Activated CD4-positive, alpha-beta T cell treated with anti-CD3 and anti-CD28 coated beads for 36 hours (primary cell): ENCODE results near the gene ENPP6. TPM values are rescaled to one million over a fixed set of nuclear protein-coding genes. Genes with fewer than 3 reads are reported as not detected.

Experiments
- ATAC-seq: fragments of 200-7000 bp; cut with Tn5 transposase; one replicate; pipeline ENCODE4 v1.10.0; 2021; ENCODE audit warnings: mild to moderate bottlenecking, moderate library complexity
- CTCF ChIA-PET: fragments of 350-600 bp; sonication (Branson Sonifier 250); formaldehyde crosslinking; loops from one replicate; lab custom pipeline; 2021; ENCODE audit warnings: antibody characterized with exemption; lab: Charles Lee
- POLR2A ChIA-PET: fragments of 350-600 bp; sonication (Branson Sonifier 250); formaldehyde crosslinking; loops from one replicate; lab custom pipeline; 2021; ENCODE audit warnings: antibody characterized with exemption, inconsistent platforms; lab: Charles Lee
- DNase-seq: peaks from one replicate; pipeline ENCODE4 v3.0.0-alpha.2; 2020
- H3K27ac Mint-ChIP-seq: one replicate; pipeline ENCODE4 v1.8.0; 2021; ENCODE audit warnings: mixed read lengths
- H3K27me3 Mint-ChIP-seq: one replicate; pipeline ENCODE4 v1.8.0; 2021; ENCODE audit warnings: mixed read lengths
- H3K36me3 Mint-ChIP-seq: one replicate; pipeline ENCODE4 v1.8.0; 2021; ENCODE audit warnings: low read depth, mixed read lengths
- H3K4me1 Mint-ChIP-seq: one replicate; pipeline ENCODE4 v1.8.0; 2021; ENCODE audit warnings: mixed read lengths
- H3K4me3 Mint-ChIP-seq: one replicate; pipeline ENCODE4 v1.8.0; 2021; ENCODE audit warnings: mild to moderate bottlenecking, moderate library complexity, mixed read lengths
- H3K9me3 Mint-ChIP-seq: one replicate; pipeline ENCODE4 v1.8.0; 2021; ENCODE audit warnings: low read depth, mixed read lengths
- intact Hi-C, 2 experiments: fragments of 100-400 bp; cut with DNase I in 1 of 2; cut with micrococcal nuclease in 1 of 2; formaldehyde crosslinking; loops; one replicate each; pipeline versions ENCODE4 v1.14.2 to v1.15.1; 2022 to 2024; cut with DNase I, micrococcal nuclease
- total RNA-seq, 2 experiments: library from RNA; stranded (reverse); gene quantifications; one replicate each; pipeline ENCODE4 v1.2.3, GENCODE V29; 2021

ENPP6 gene
- total RNA-seq, 2 experiments from 2014 or later, result 0.05 TPM; not detected in 1

DNA sequence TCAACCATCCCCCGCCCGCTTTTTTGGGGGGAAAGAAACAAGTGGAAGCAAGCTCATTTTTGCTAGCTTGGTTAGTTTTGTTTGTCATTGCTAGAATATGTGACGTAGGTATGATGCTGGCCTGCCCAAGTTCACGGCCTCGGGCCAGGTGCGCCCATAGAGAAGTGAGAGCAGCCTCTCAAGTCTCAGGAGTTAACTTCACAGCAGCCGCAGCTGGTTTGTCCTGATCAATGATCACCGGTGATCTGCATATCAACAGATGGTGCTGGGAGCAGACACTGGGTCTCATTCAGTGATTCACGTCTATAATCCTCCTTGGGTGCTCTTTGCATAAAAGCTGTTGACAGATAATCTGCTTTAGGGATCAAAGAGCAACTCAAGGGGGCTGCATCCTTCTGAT is 50.1 kb downstream of the ENPP6 start:
- Mint-ChIP-seq H3K36me3 (no peaks in the 10 kb centered on the region), H3K27ac (no peak overlapping the region), H3K4me3 (no peak overlapping the region), H3K4me1 (peaks cover 2% of the 10 kb centered on the region), H3K27me3 (peaks cover 56% of the 10 kb centered on the region), H3K9me3 (no peaks in the 10 kb centered on the region)
- no peak for DNase-seq
- intact Hi-C loops, result no loop called here
- ChIA-PET POLR2A (no interaction called here), CTCF (interaction anchor here (0.6 to 1.9 kb wide), 10 partner anchors 9 to 319 kb away, joined by 3 to 6 read pairs (median 5); no protein-coding TSS in a partner anchor)
- ATAC-seq, result no peak

GRCh38 chr4:184166736-184167135 is 50.9 kb downstream of the ENPP6 start:
- Mint-ChIP-seq H3K36me3 (no peaks in the 10 kb centered on the region), H3K9me3 (no peaks in the 10 kb centered on the region), H3K4me3 (no peak overlapping the region), H3K4me1 (peaks cover 2% of the 10 kb centered on the region), H3K27ac (no peak overlapping the region), H3K27me3 (peaks cover 54% of the 10 kb centered on the region)
- DNase-seq, result no peak
- ChIA-PET CTCF (interaction anchor here (0.6 to 1.9 kb wide), 9 partner anchors 8 to 318 kb away, joined by 3 to 6 read pairs (median 5); no protein-coding TSS in a partner anchor), POLR2A (no interaction called here)
- no peak for ATAC-seq
- intact Hi-C loops, result no loop called here

DNA sequence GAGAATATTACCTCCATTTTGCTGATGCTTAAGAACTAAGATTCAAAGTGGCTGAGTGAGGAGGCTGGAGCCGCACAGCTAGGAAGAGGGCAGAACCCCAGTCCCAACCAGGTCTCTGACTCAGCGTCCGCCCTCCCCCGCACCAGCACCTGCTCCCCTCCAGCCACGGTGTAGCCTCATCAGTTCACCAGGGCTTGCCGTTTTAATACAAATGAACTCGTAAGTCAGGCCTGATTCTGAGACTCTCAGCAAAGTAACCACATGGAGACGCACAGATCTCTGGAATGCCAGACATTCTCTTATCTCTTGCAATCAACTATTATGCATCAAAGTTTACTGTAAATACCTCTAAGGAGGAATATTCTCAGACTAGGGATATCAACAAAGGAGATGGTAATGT is 52.4 kb downstream of the ENPP6 start:
- Mint-ChIP-seq H3K4me3 (no peak overlapping the region), H3K36me3 (no peaks in the 10 kb centered on the region), H3K27ac (no peak overlapping the region), H3K27me3 (peaks cover 59% of the 10 kb centered on the region), H3K9me3 (no peaks in the 10 kb centered on the region), H3K4me1 (peaks cover 2% of the 10 kb centered on the region)
- ATAC-seq (no peak), DNase-seq (no peak)
- ChIA-PET CTCF (interaction anchor here (0.7 kb wide), 1 partner anchor 371 kb away, joined by 3 read pairs; no protein-coding TSS in a partner anchor), POLR2A (no interaction called here)
- intact Hi-C loops, result no loop called here

DNA sequence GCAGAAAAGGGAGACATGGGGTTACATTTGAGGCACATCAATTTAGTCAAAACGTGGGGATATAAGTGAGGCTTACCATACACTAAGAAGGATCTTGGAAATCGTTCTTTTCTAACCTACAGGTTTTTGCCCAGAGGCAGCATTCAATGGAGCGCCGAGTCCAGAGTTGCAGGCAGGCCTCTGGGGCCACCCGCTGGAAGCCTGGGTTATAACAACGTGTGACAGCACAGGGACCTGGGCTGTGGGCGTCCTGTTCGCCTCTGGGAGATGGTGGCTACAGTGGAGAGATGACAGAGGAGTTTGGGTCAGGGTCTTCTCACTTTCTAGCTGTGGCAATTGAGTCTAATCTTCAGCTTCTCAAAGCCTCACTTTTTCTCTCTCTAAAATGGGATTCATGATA is 53.9 kb downstream of the ENPP6 start:
- Mint-ChIP-seq H3K4me3 (no peak overlapping the region), H3K9me3 (no peaks in the 10 kb centered on the region), H3K36me3 (no peaks in the 10 kb centered on the region), H3K27ac (no peak overlapping the region), H3K27me3 (peaks cover 53% of the 10 kb centered on the region), H3K4me1 (peaks cover under 1% of the 10 kb centered on the region)
- DNase-seq (peak; percentile 59), ATAC-seq (peak; percentile 67)
- POLR2A ChIA-PET, result no interaction called here
- CTCF ChIA-PET, result interaction anchor here (0.6 to 1.2 kb wide), 3 partner anchors 10 to 303 kb away, joined by 4 to 5 read pairs (median 5); no protein-coding TSS in a partner anchor
- intact Hi-C loops, result loop anchor here in 1 of 2 experiments (1.0 kb wide), 1 partner anchor 324 kb away; no protein-coding TSS in a partner anchor

GRCh38 chr4:184162596-184162995 is 55.1 kb downstream of the ENPP6 start:
- Mint-ChIP-seq H3K9me3 (no peaks in the 10 kb centered on the region), H3K27me3 (peaks cover 49% of the 10 kb centered on the region), H3K27ac (no peak overlapping the region), H3K4me1 (no peaks in the 10 kb centered on the region), H3K4me3 (no peak overlapping the region), H3K36me3 (no peaks in the 10 kb centered on the region)
- intact Hi-C loops, result no loop called here
- POLR2A ChIA-PET, result no interaction called here
- DNase-seq, result no peak
- CTCF ChIA-PET, result no interaction called here
- no peak for ATAC-seq

DNA sequence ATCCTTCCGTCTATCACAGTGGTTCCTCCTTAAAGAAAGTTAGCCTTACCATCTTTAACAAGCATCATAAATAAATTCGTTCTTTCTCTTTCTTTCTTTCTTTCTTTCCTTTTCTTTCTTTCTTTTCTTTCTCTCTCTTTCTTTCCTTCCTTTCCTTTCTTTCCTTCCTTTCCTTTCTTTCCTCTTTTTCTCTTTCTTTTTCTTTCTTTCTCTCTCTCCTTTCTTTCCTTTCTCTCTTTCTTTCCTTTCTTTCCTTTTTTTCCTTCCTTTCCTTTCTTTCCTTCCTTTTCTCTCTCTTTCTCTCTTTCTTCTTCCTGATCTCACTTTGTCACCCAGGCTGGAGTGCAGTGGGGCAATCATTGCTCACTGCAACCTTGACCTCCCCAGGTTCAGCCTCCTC is 60.4 kb downstream of the ENPP6 start:
- POLR2A ChIA-PET, result no interaction called here
- Mint-ChIP-seq H3K27ac (no peak overlapping the region), H3K36me3 (no peaks in the 10 kb centered on the region), H3K9me3 (no peaks in the 10 kb centered on the region), H3K4me1 (no peaks in the 10 kb centered on the region), H3K4me3 (no peak overlapping the region), H3K27me3 (peaks cover 25% of the 10 kb centered on the region)
- intact Hi-C loops, result no loop called here
- CTCF ChIA-PET, result no interaction called here
- DNase-seq (no peak), ATAC-seq (no peak)

DNA sequence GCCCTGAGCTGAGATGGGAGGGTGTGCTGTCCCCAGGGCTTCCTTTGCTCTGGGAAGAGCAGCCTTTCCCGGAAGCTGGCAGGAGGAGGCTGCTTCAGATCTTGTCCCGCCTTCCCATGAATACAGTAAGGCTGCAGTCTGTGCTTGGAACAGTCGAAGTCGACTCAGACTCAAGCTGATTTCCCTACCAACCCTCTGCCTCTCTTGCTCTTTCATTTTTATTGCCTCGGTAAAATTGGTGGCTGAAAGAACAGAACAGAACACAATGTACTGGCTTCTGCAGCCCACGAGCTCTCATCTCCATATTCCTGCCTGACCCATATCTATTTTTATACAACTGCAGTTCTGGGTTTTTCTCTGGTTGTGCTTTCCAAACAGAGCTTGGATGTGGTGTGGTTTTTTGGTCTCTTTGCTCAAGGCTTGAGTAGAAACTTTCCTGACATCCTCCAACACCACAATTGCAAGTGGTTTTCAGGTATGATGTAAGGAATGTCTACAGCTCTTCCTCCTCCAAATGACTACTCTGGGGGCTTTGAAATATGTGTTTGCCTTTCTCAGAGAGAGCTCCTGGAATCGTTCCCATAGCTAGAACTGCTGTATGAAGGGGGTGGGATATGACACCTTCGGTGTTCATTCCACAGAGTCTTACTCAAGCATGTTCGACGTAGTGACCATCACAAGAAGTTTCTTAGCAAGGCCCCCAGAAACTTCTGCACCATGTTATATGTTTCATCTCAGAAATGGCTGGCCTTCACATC is 61.3 kb downstream of the ENPP6 start:
- Mint-ChIP-seq H3K27me3 (peaks cover 19% of the 10 kb centered on the region), H3K36me3 (no peaks in the 10 kb centered on the region), H3K9me3 (no peaks in the 10 kb centered on the region), H3K4me3 (no peak overlapping the region), H3K4me1 (no peaks in the 10 kb centered on the region), H3K27ac (no peak overlapping the region)
- ChIA-PET POLR2A (no interaction called here), CTCF (no interaction called here)
- ATAC-seq, result no peak
- DNase-seq, result no peak
- intact Hi-C loops, result no loop called here

- CTCF ChIA-PET, result interaction anchor here (1.0 to 1.6 kb wide), 3 partner anchors 9 to 18 kb away, joined by 4 to 5 read pairs (median 4); no protein-coding TSS in a partner anchor
- Mint-ChIP-seq H3K4me1 (no peaks in the 10 kb centered on the region), H3K9me3 (no peaks in the 10 kb centered on the region)
Measured at GRCh38 chr4:184154199-184154598, 63.5 kb downstream of the ENPP6 start.

GRCh38 chr4:184153781-184154180 is 63.9 kb downstream of the ENPP6 start:
- Mint-ChIP-seq H3K4me3 (no peak overlapping the region), H3K27ac (no peak overlapping the region), H3K27me3 (peaks cover 9% of the 10 kb centered on the region), H3K9me3 (no peaks in the 10 kb centered on the region), H3K4me1 (no peaks in the 10 kb centered on the region), H3K36me3 (no peaks in the 10 kb centered on the region)
- ChIA-PET CTCF (interaction anchor here (1.0 to 1.6 kb wide), 2 partner anchors 10 to 14 kb away, joined by 4 to 5 read pairs; no protein-coding TSS in a partner anchor), POLR2A (interaction anchor here (0.7 kb wide), 1 partner anchor 50 kb away, joined by 3 read pairs; no protein-coding TSS in a partner anchor)
- DNase-seq (no peak), ATAC-seq (no peak)
- intact Hi-C loops, result no loop called here

More at GRCh38 chr4:184154199-184154598, 63.5 kb downstream of the ENPP6 start:
- H3K27me3 Mint-ChIP-seq, result peaks cover 10% of the 10 kb centered on the region
- POLR2A ChIA-PET, result interaction anchor here (0.7 kb wide), 1 partner anchor 50 kb away, joined by 3 read pairs; no protein-coding TSS in a partner anchor
- intact Hi-C loops, result no loop called here
- no peak overlapping the region for H3K4me3 Mint-ChIP-seq
- H3K36me3 Mint-ChIP-seq, result no peaks in the 10 kb centered on the region
- no peak for DNase-seq
- no peak for ATAC-seq
- no peak overlapping the region for H3K27ac Mint-ChIP-seq

- Mint-ChIP-seq H3K27me3 (peaks cover 6% of the 10 kb centered on the region), H3K9me3 (no peaks in the 10 kb centered on the region), H3K4me3 (no peak overlapping the region), H3K36me3 (no peaks in the 10 kb centered on the region), H3K27ac (no peak overlapping the region), H3K4me1 (peaks cover 7% of the 10 kb centered on the region)
- POLR2A ChIA-PET, result no interaction called here
- CTCF ChIA-PET, result no interaction called here
- ATAC-seq (no peak), DNase-seq (no peak)
- intact Hi-C loops, result no loop called here
Measured at GRCh38 chr4:184151988-184152485, 65.6 kb downstream of the ENPP6 start.

GRCh38 chr4:184150102-184150839 is 67.4 kb downstream of the ENPP6 start:
- no peak for ATAC-seq
- intact Hi-C loops, result no loop called here
- H3K4me1 Mint-ChIP-seq, result peaks cover 7% of the 10 kb centered on the region
- CTCF ChIA-PET, result no interaction called here
- DNase-seq, result no peak
- POLR2A ChIA-PET, result no interaction called here
- peaks cover 6% of the 10 kb centered on the region for H3K27me3 Mint-ChIP-seq
- H3K4me3 Mint-ChIP-seq, result no peak overlapping the region
- no peaks in the 10 kb centered on the region for H3K9me3 Mint-ChIP-seq
- no peak overlapping the region for H3K27ac Mint-ChIP-seq
- no peaks in the 10 kb centered on the region for H3K36me3 Mint-ChIP-seq
